A673 (cell line): ENCODE results near the gene MAGEA12. TPM values are rescaled to one million over a fixed set of nuclear protein-coding genes. Genes with fewer than 3 reads are reported as not detected.
"Not testable (repeated sequence)": the region's sequence is repeated elsewhere in the genome, so short reads cannot be mapped to it uniquely, and the experiment has no call there.

Source experiments
- BruUV-seq: library from RNA; stranded (reverse); fragments of 400-500 nt; replicated peaks from 2 replicates; lab custom pipeline; 2021; lab: Mats Ljungman, UMichigan
- CTCF ChIA-PET: fragments of 300-600 bp; sonication (Branson Sonifier 250); formaldehyde crosslinking; loops from one replicate; lab custom pipeline; 2022; ENCODE audit warnings: antibody characterized with exemption; lab: Charles Lee
- POLR2A ChIA-PET: fragments of 300-600 bp; sonication (Branson Sonifier 250); formaldehyde crosslinking; loops from one replicate; lab custom pipeline; 2022; ENCODE audit warnings: antibody characterized with exemption; ENCODE audit not compliant: low non-redundant PET; lab: Charles Lee
- DNase-seq: peaks from one replicate; pipeline ENCODE4 v3.0.0-alpha.2; 2015; ENCODE audit warnings: low spot score
- H3K27ac ChIP-seq: fragments of 200-600 bp; sonication (generic); 2 replicates; pipeline ENCODE4 v1.5.1; 2016; ENCODE audit warnings: mixed run types, low read depth, mild to moderate bottlenecking, mixed read lengths, antibody characterized with exemption, low read length; ENCODE audit not compliant: poor library complexity, severe bottlenecking
- H3K27me3 ChIP-seq: fragments of 200-600 bp; sonication (generic); replicated peaks from 2 replicates; pipeline ENCODE4 v1.6.1; 2017; ENCODE audit warnings: mixed run types, low read depth, mild to moderate bottlenecking, mixed read lengths, antibody characterized with exemption, low read length; ENCODE audit not compliant: insufficient read depth, poor library complexity
- H3K36me3 ChIP-seq: fragments of 200-600 bp; sonication (generic); 2 replicates; pipeline ENCODE4 v1.6.1; 2016; ENCODE audit warnings: mixed run types, mild to moderate bottlenecking, mixed read lengths, antibody characterized with exemption, low read length; ENCODE audit not compliant: insufficient read depth, poor library complexity, severe bottlenecking
- H3K4me1 ChIP-seq: fragments of 200-600 bp; sonication (generic); 2 replicates; pipeline ENCODE4 v1.6.1; 2017; ENCODE audit warnings: mixed run types, mild to moderate bottlenecking, mixed read lengths, antibody characterized with exemption, low read length; ENCODE audit not compliant: insufficient read depth, poor library complexity, severe bottlenecking
- H3K4me3 ChIP-seq: fragments of 200-600 bp; sonication (generic); 2 replicates; pipeline ENCODE4 v1.5.1; 2016; ENCODE audit warnings: low read depth, mixed run types, mild to moderate bottlenecking, mixed read lengths, low read length; ENCODE audit not compliant: poor library complexity, severe bottlenecking
- H3K9me3 ChIP-seq: fragments of 200-600 bp; sonication (generic); 2 replicates; pipeline ENCODE4 v1.6.1; 2016; ENCODE audit warnings: mixed run types, low read depth, mild to moderate bottlenecking, mixed read lengths, antibody characterized with exemption, low read length; ENCODE audit not compliant: poor library complexity, severe bottlenecking
- EZH2 ChIP-seq: fragments of 200-600 bp; sonication (generic); IDR thresholded peaks from 2 replicates; pipeline ENCODE4 v1.6.1; 2017; ENCODE audit warnings: borderline replicate concordance, low read depth, mild to moderate bottlenecking, mixed read lengths, antibody characterized with exemption, low read length; ENCODE audit not compliant: poor library complexity, severe bottlenecking
- intact Hi-C: fragments of 100-400 bp; cut with micrococcal nuclease; formaldehyde crosslinking; loops from one replicate; pipeline ENCODE4 v1.10.0; 2022; ENCODE audit not compliant: unreplicated experiment
- total RNA-seq: library from RNA; stranded (reverse); gene quantifications from 2 replicates; pipeline ENCODE4 v1.2.3, GENCODE V29; 2021
- TF ChIP-seq, protein P1 (sequence below): fragments of 300-800, 200-600 bp; sonication (generic); conservative IDR thresholded peaks from 2 replicates; pipeline ENCODE4 v1.5.1; 2017; ENCODE audit warnings: low read depth, mild to moderate bottlenecking, antibody characterized with exemption, low read length, moderate library complexity, mixed read lengths

The MAGEA12 gene
- total RNA-seq, 1 experiment from 2014 or later = not detected

DNA sequence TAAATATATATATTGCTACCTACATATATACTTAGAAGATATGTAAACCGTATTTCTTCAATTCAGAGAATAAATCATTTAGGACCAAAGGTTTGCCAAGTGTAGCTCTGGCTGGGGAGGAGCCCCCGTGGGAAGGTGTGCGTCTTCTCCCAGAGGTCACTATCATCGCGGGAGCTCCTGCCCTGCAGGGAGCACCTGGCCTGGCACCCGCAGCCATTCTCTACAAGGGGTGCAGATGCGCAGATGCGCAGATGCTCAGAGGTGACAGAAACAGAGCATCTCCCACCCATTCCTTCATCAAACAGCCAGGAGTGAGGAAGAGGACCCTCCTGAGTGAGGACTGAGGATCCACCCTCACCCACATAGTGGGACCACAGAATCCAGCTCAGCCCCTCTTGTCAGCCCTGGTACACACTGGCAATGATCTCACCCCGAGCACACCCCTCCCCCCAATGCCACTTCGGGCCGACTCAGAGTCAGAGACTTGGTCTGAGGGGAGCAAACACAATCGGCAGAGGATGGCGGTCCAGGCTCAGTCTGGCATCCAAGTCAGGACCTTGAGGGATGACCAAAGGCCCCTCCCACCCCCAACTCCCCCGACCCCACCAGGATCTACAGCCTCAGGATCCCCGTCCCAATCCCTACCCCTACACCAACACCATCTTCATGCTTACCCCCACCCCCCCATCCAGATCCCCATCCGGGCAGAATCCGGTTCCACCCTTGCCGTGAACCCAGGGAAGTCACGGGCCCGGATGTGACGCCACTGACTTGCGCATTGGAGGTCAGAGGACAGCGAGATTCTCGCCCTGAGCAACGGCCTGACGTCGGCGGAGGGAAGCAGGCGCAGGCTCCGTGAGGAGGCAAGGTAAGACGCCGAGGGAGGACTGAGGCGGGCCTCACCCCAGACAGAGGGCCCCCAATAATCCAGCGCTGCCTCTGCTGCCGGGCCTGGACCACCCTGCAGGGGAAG, 19.5 kb upstream of the MAGEA12 start, which contains the start of gene MAGEA2B:
MAGEA2B (plus strand) TSS at position 814 of the 973 bp plus-strand sequence. CDS start 2,479 bp downstream, outside the sequence.
- POLR2A ChIA-PET = not testable (repeated sequence)

DNA sequence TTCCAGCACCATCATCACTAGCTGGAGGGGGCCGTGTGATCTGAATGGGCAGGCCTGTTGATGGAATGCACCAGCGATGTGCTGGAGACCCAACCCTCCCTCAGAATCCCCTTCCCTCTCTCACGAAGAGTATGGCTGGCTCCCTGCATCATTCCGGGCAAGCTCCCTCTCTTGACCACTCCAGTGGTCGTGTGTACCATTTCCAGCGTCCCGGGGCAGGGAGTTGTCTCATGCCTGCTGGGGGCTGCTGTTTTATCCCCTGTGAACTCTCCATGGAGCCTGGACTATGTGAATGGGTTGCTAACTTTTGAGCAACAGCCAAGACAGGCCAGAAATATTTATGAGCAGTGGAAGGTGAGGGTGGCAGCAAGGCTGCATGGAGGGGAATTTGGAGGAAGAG, 8.1 kb upstream of the MAGEA12 start:
- no TSS peak for BruUV-seq
- no peak overlapping the region for H3K27ac ChIP-seq
- DNase-seq = no peak
- ChIA-PET POLR2A (no interaction called here), CTCF (no interaction called here)
- intact Hi-C loops = no loop called here
- TF ChIP-seq, protein P1, sequence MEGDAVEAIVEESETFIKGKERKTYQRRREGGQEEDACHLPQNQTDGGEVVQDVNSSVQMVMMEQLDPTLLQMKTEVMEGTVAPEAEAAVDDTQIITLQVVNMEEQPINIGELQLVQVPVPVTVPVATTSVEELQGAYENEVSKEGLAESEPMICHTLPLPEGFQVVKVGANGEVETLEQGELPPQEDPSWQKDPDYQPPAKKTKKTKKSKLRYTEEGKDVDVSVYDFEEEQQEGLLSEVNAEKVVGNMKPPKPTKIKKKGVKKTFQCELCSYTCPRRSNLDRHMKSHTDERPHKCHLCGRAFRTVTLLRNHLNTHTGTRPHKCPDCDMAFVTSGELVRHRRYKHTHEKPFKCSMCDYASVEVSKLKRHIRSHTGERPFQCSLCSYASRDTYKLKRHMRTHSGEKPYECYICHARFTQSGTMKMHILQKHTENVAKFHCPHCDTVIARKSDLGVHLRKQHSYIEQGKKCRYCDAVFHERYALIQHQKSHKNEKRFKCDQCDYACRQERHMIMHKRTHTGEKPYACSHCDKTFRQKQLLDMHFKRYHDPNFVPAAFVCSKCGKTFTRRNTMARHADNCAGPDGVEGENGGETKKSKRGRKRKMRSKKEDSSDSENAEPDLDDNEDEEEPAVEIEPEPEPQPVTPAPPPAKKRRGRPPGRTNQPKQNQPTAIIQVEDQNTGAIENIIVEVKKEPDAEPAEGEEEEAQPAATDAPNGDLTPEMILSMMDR = no peak
- no peak for TF ChIP-seq EZH2
- no peaks in the 10 kb centered on the region for H3K36me3 ChIP-seq
- no peaks in the 10 kb centered on the region for H3K27me3 ChIP-seq
- H3K9me3 ChIP-seq = no peaks in the 10 kb centered on the region
- H3K4me3 ChIP-seq = no peak overlapping the region
- no peaks in the 10 kb centered on the region for H3K4me1 ChIP-seq

More for the DNA sequence above, 19.5 kb upstream of the MAGEA12 start, which contains the start of gene MAGEA2B:
- H3K9me3 ChIP-seq, H3K4me3 ChIP-seq, CTCF ChIA-PET, BruUV-seq, intact Hi-C loops, H3K36me3 ChIP-seq, H3K27me3 ChIP-seq, H3K4me1 ChIP-seq, DNase-seq, H3K27ac ChIP-seq: not testable (repeated sequence)

DNA sequence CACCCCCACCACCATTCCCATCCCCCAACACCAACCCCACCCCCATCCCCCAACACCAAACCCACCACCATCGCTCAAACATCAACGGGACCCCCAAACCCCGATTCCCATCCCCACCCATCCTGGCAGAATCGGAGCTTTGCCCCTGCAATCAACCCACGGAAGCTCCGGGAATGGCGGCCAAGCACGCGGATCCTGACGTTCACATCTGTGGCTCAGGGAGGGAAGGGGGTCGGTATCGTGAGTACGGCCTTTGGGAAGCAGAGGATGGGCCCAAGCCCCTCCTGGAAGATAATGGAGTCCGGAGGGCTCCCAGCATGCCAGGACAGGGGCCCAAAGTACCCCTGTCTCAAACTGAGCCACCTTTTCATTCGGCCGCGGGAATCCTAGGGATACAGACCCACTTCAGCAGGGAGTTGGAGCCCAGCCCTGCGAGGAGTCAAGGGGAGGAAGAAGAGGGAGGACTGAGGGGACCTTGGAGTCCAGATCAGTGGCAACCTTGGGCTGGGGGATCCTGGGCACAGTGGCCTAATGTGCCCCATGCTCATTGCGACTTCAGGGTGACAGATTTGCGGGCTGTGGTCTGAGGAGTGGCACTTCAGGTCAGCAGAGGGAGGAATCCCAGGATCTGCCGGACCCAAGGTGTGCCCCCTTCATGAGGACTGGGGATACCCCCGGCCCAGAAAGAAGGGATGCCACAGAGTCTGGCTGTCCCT, 744 bp downstream of the MAGEA12 start:
- CTCF ChIA-PET, intact Hi-C loops, H3K9me3 ChIP-seq, DNase-seq, H3K4me3 ChIP-seq, H3K4me1 ChIP-seq, POLR2A ChIA-PET, H3K36me3 ChIP-seq, BruUV-seq, H3K27ac ChIP-seq: not testable (repeated sequence)
- peaks cover 11% of the 10 kb centered on the region for H3K27me3 ChIP-seq

DNA sequence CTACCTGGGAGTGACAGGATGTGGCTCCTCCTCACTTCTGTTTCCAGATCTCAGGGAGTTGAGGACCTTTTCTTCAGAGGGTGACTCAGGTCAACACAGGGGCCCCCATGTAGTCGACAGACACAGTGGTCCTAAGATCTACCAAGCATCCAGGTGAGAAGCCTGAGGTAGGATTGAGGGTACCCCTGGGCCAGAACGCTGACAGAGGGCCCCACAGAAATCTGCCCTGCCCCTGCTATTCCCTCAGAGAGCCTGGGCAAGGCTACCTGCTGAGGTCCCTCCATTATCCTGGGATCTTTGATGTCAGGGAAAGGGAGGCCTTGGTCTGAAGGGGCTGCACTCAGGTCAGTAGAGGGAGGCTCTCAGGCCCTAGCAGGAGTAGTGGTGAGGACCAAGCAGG, 1.5 kb downstream of the MAGEA12 start:
- ChIA-PET POLR2A (no interaction called here), CTCF (no interaction called here)
- Histone ChIP-seq H3K4me1 (no peaks in the 10 kb centered on the region), H3K4me3 (no peak overlapping the region), H3K27ac (no peak overlapping the region), H3K9me3 (no peaks in the 10 kb centered on the region), H3K27me3 (peaks cover 14% of the 10 kb centered on the region), H3K36me3 (no peaks in the 10 kb centered on the region)
- BruUV-seq = no TSS peak
- intact Hi-C loops = no loop called here
- no peak for TF ChIP-seq EZH2
- TF ChIP-seq, protein P1 = no peak
- no peak for DNase-seq
